HuH-7 (cell line): ENCODE results near the gene MCL1.
"Not testable (repeated sequence)": the region's sequence is repeated elsewhere in the genome, so short reads cannot be mapped to it uniquely, and the experiment has no call there.

Experiments
- DNase-seq: peaks from one replicate; pipeline ENCODE4 v3.0.0; 2011; ENCODE audit warnings: low spot score

Gene MCL1

GRCh38 chr1:150579110-150579944, at the start of gene MCL1:
TSS of gene MCL1 (minus strand) at chr1:150579610. CDS start at chr1:150579530, 80 bp downstream.
- peak; percentile 78 for DNase-seq

GRCh38 chr1:150628766-150629114, 49.3 kb upstream of the MCL1 start:
- DNase-seq: no peak

DNA sequence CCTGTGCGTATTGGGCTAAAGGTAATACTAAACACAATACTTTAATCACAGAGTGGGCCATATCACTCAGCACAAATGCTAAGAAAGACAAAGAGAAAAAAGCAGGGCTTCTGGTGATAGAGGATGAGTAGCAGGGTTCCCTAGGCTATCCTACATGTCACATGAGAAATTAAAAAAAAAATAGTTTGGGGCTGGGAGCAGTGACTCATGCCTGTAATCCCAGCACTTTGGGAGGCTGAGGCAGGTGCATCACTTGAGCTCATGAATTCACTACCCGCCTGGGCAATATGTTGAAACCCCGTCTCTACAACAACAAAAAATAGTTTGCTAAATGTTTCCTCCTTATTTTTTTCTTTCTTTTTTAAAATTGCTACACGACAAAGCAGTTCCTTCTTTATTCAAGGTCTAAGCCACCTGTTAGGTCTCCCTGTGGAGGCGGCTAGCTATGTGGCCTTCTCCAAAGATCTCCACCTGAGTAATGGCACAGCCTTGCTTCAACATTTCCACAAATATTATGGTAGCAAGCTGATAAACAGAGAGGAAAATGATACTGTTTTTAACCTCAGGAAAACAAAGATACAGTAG, 48.5 kb upstream of the MCL1 start:
- no peak for DNase-seq

- DNase-seq: no peak
These were observed 46.7 kb upstream of the MCL1 start for GRCh38 chr1:150626150-150626549.

- DNase-seq: not testable (repeated sequence)
These were observed 45.1 kb upstream of the MCL1 start for GRCh38 chr1:150624546-150624945.

- DNase-seq: not testable (repeated sequence)
These were observed 44.7 kb upstream of the MCL1 start for GRCh38 chr1:150624134-150624533.

DNA sequence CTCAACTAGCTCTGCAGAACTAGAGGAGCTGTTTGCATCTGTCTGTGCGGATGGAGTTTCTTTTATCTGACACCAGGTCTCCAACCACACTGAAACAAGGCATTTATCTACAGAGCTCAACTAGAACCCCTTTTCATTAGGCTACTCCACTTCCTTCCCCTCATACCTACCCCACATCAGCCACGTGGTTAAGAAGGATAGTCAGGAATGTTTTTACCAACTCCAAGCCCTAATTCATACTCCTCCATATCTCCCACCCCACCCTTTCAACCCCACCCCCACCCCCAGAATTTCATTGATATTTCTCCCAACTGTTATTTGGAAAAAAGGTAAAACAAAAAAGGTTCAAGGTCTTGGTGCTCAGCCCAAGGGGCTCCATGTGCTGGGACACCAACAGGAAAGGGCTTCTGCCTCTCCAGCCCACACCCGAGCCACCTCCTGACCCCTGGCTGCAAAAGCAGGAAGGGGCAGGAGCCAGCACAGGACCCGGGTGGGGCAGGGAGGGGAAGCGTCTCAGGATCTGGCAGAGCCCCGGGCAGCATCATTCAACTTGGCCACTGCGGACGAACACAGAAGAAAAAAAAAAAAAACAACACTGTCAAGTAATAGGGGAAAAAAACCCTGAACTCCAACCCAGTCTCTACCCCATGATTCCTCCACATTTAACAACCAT, 43.0 kb upstream of the MCL1 start:
- no peak for DNase-seq

DNA sequence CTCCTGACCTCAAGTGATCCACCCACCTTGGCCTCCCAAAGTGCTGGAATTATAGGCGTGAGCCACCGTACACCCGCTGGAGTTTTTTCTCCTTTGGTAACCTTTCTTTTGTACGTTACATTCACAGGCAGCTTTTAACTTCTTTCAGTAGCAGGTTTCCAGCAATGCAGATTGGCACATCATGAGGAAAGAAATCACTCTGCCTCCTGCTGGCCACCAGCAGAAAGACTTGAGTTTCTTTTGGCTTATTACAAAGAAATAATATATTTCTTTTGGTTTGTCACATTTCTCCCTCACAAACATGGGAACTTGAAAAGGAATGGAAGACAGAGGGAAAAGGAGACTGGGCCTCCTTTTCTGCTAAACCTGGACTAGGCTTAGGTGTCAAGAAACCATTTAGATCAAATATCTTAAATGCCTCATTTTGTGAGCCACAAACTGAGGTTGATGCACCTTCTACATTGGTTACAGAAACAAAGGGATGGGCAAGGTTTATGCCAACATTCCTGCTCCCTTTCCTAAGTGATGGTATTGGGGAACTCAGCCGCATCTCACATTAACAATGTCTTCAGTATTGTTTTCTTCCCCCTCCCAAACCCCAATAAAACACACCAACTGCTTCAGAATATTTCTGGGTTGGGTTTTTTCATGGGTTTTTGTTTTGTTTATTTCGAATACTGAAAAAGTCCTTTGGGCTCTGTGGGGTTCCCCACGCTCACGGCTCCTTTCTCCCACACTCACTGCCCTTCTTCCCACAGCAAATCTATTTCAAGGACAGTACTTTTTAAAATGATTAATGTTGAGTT, 42.3 kb upstream of the MCL1 start:
- DNase-seq: no peak

DNA sequence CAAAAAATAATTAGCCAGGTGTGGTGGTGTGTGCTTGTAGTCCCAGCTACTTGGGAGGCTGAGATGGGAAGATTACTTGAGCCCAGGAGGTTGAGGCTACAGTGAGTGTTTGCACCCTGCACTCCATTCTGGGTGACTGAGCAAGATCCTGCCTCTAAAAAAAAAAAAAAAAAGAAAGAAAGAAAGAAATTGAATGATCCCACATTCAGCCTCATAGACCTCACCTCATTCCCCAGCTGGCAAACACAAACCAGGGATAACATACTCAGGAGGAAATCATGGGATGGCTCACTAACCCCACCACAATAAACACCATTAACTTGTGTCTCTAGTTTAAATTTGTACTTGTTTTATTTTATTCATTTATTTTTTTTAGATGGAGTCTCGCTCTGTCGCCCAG, 41.5 kb upstream of the MCL1 start:
- DNase-seq: no peak

DNA sequence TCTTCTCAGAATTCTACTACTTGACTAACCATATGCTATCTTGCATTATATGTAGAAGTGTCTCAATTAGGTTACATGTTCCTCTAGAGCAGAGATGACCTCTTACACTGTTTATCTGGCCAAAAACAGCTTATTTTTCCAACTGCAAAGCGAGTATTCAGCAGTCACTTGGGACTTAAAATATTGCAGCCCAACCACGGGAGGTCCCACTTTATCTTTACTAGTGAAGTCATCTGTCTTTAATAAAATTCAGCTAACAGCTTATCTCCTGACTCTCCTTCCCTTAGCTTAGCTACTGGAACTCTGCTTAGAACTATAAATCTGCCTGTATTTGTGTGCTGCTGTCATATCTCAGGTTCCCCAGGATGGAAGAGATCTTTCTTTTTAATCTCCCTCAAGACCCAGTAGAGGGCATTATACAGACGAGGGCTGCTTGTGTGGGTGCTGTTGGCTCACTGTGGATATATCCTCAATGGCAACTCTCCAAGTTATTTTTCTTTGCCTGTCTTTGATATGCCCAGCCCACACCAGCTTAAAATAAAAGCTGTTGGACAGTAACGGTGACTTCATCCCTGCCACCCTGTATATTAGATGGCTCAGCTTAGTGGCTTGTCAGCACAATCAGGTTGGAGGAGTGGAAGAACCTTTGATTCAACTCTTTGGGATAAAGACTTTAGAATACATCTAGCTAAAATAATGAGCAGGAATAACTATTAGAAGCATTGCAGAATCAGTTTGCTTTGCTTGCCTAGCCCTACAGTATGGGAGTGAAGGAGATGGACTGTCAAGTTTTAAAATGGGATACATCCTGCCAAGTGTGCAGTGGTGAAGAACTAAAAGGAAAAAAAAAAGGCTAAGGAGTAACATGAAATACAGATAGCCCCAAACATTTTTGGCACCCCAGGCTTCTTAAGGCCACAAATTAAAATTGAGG, 40.4 kb upstream of the MCL1 start:
- DNase-seq: no peak

GRCh38 chr1:150615346-150616201, 36.2 kb upstream of the MCL1 start:
- no peak for DNase-seq

GRCh38 chr1:150613061-150613920, 33.9 kb upstream of the MCL1 start:
- DNase-seq: no peak

DNA sequence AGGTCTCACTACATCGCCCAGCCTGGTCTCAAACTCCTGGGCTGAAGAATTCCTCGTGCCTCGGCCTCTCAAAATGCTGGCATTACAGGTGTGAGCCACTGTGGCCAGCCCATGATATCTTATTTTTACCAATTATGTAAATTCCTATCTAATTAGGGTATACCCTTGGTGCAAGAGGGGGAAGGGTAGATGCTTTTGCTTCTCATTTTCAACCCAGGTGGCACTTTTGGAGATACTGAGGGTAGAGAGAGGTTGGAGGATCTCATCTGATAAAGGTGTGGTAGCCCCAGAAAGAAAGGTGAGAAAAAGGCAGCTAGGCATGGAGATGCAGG, 32.6 kb upstream of the MCL1 start:
- DNase-seq: no peak

DNA sequence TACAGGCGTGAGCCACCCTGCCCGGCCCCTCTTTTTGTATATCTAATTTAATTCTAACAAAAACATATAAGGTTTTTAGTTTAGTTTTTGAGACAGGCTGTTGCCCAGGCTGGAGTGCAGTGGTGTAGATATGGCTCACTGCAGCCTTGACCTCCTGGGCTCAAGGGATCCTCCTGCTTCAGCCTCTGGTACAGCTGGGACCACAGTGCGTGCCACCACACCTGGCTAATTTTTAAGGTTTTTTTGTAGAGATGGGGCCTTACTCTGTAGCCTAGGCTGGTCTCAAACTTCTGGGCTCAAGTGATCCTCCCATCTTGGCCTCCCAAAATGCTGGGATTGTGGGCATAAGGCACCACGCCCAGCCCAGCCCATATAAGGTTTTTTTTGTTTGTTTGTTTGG, 31.2 kb upstream of the MCL1 start:
- DNase-seq: no peak

DNA sequence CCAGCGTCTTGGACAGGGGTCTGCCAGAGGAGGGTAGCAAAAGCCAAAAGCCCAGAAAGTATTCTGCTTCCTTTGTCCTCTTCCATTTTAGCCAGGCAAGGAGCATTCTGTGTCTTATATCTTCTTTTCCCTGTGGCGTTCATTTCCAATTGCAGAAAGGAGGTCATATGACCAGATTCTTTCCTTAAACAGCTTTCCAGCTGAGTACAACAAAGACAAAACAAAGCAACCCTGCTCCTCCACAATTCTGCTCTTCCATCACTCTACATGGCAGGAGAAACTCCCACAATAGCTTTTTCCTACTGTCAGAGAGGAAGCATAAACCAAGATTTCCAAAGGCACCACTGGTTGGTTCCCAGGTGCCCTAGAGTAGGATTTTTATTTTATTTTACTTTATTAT, 30.3 kb upstream of the MCL1 start:
- no peak for DNase-seq

DNA sequence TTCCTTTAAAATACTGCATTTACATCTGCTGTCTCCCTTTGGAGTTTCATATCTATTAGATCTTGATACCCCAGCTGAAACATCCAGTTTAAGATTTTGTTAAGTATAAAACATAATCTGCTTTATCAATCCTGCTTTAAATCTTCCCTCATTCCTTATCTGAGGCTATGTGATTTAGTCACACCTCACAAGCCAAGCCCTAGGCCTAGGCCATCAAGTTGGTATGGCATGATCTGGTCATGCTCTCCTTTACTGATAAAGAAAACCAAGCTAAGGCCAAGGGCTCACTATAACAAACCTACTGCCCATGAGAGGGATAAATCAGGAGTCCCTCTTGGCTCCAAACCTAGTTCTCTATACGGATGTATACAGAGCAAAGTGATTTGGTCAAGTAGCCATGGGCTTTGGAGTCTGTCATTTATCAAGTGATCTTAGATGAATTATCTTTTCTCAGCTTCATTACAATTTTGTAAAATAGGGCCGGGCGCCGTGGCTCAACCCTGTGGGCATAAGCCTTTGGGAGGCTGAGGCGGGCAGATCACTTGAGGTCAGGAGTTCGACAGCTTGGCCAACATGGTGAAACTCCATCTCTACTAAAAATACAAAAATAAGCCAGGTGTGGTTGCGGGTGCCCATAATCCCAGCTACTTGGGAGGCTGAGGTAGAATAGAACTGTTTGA, 27.2 kb upstream of the MCL1 start:
- no peak for DNase-seq

GRCh38 chr1:150605451-150605731, 26.0 kb upstream of the MCL1 start:
- not testable (repeated sequence) for DNase-seq

- no peak for DNase-seq
These were observed 24.8 kb upstream of the MCL1 start for GRCh38 chr1:150604226-150604588.

GRCh38 chr1:150603711-150604110, 24.3 kb upstream of the MCL1 start:
- no peak for DNase-seq
